ENCODE results near the gene TEX264. TPM values are rescaled to one million over a fixed set of nuclear protein-coding genes. Genes with fewer than 3 reads are reported as not detected.
A peak's percentile ranks its signal among the peaks of the same experiment; 100 is the strongest.

The TEX264 gene
- 10 to 100 TPM; 39.2 to 56.3 (median 42.2) TPM for total RNA-seq (2021; fragmentation: NEBNext Ultra II Directional; extraction: Animal tissue kit (Norgen Biotek cat#: 25700))
- long read RNA-seq, transcript TEX264-201 (5 exons, 1,340 nt), result major isoform, 83 of 136 reads
- long read RNA-seq, transcript TEX264-213 (4 exons, 800 nt), result minor isoform, 8 of 136 reads
- long read RNA-seq, partial matches to known transcripts, result 5 of 136 reads
- long read RNA-seq, other reads (novel, unspliced or antisense), result 33 of 136 reads

GRCh38 chr3:51670823-51671733, at the start of gene TEX264:
TEX264 (plus strand) TSS chr3:51671252; CDS start chr3:51674305, 3,053 bp downstream.
- peak; percentile 66 for DNase-seq
- Mint-ChIP-seq H3K27ac (peak within 1 kb of the TSS; percentile 77), H3K9me3 (no peaks in the 10 kb centered on the region), H3K27me3 (ENCODE audit: insufficient read depth) (peaks cover 2% of the 10 kb centered on the region), H3K4me1 (ENCODE audit: low read depth) (peaks cover 55% of the 10 kb centered on the region), H3K4me3 (peak within 1 kb of the TSS; percentile 92), H3K36me3 (ENCODE audit: low read depth) (0 out of 2 replicates have a peak, but pooled peaks cover 5% of the 10 kb centered on the region)
- peak; percentile 15; the same call in 1 of the 2 replicates for TF ChIP-seq CTCF (IDR thresholded peaks at IDR 0.05)

- Mint-ChIP-seq H3K9me3 (no peaks in the 10 kb centered on the region), H3K4me1 (ENCODE audit: low read depth) (peaks cover 51% of the 10 kb centered on the region), H3K36me3 (ENCODE audit: low read depth) (no peaks in the 10 kb centered on the region), H3K4me3 (no peak overlapping the region), H3K27me3 (ENCODE audit: insufficient read depth) (peaks cover 1% of the 10 kb centered on the region), H3K27ac (no peak overlapping the region)
- no peak for TF ChIP-seq CTCF (IDR thresholded peaks at IDR 0.05)
- DNase-seq, result no peak
Measured at GRCh38 chr3:51622413-51622812, 48.6 kb upstream of the TEX264 start.

- peaks cover 1% of the 10 kb centered on the region for H3K27me3 Mint-ChIP-seq (ENCODE audit: insufficient read depth)
- no peak overlapping the region for H3K27ac Mint-ChIP-seq
- no peaks in the 10 kb centered on the region for H3K9me3 Mint-ChIP-seq
- no peak overlapping the region for H3K4me3 Mint-ChIP-seq
- TF ChIP-seq CTCF (IDR thresholded peaks at IDR 0.05), result no peak
- no peak for DNase-seq
- H3K4me1 Mint-ChIP-seq (ENCODE audit: low read depth), result peaks cover 48% of the 10 kb centered on the region
- H3K36me3 Mint-ChIP-seq (ENCODE audit: low read depth), result no peaks in the 10 kb centered on the region
Measured at GRCh38 chr3:51622868-51623267, 48.2 kb upstream of the TEX264 start.

GRCh38 chr3:51630513-51630912, 40.5 kb upstream of the TEX264 start:
- no peak for TF ChIP-seq CTCF (IDR thresholded peaks at IDR 0.05)
- Mint-ChIP-seq H3K27ac (no peak overlapping the region), H3K36me3 (ENCODE audit: low read depth) (peaks cover 30% of the 10 kb centered on the region), H3K4me3 (no peak overlapping the region), H3K27me3 (ENCODE audit: insufficient read depth) (no peaks in the 10 kb centered on the region), H3K4me1 (ENCODE audit: low read depth) (no peaks in the 10 kb centered on the region), H3K9me3 (no peaks in the 10 kb centered on the region)
- no peak for DNase-seq

GRCh38 chr3:51637144-51637940, 33.7 kb upstream of the TEX264 start:
- H3K27me3 Mint-ChIP-seq (ENCODE audit: insufficient read depth), result no peaks in the 10 kb centered on the region; the same call in 1 of the 2 replicates
- H3K9me3 Mint-ChIP-seq, result no peaks in the 10 kb centered on the region
- no peak overlapping the region for H3K4me3 Mint-ChIP-seq
- no peak for TF ChIP-seq CTCF (IDR thresholded peaks at IDR 0.05)
- H3K4me1 Mint-ChIP-seq (ENCODE audit: low read depth), result no peaks in the 10 kb centered on the region
- no peak overlapping the region for H3K27ac Mint-ChIP-seq
- peaks cover 16% of the 10 kb centered on the region for H3K36me3 Mint-ChIP-seq (ENCODE audit: low read depth)
- DNase-seq, result no peak

Data from HFFc6 (cell line).